Ascending aorta (tissue), 2 donors: ENCODE measurements around the gene UBE3A. TPM values are rescaled to one million over a fixed set of nuclear protein-coding genes. Genes with fewer than 3 reads are reported as not detected.

Experiments
- DNase-seq, 2 donors: peaks; one replicate each; pipeline ENCODE4 v3.0.0-alpha.2; 2019; ENCODE audit warnings: low spot score in 2 of 2
- H3K27ac ChIP-seq, 2 donors: fragments of 200-600 bp; sonication (generic); one replicate each; pipeline ENCODE4 v1.5.1; 2016 to 2017; ENCODE audit warnings: mild to moderate bottlenecking in 1 of 2
- H3K27me3 ChIP-seq: fragments of 200-600 bp; sonication (generic); one replicate; pipeline ENCODE4 v1.5.1; 2017
- H3K36me3 ChIP-seq, 2 donors: fragments of 200-600 bp; sonication (generic); one replicate each; pipeline ENCODE4 v1.5.1; 2016
- H3K4me1 ChIP-seq, 2 donors: fragments of 200-600 bp; sonication (generic); one replicate each; pipeline ENCODE4 v1.5.1; 2016 to 2017; ENCODE audit warnings: mild to moderate bottlenecking in 1 of 2
- H3K4me3 ChIP-seq, 2 donors: fragments of 200-600 bp; sonication (generic); one replicate each; pipeline ENCODE4 v1.5.1; 2016 to 2017; ENCODE audit warnings: mild to moderate bottlenecking in 1 of 2
- H3K9me3 ChIP-seq, 2 donors: fragments of 200-600 bp; sonication (generic); one replicate each; pipeline ENCODE4 v1.5.1; 2016
- CTCF ChIP-seq, 3 experiments: fragments of 200-600 bp in 2 of 3; fragments of 450-650 bp in 1 of 3; sonication (generic) in 2 of 3; IDR thresholded peaks; one replicate each; pipeline ENCODE4 v1.5.1; 2016 to 2019; ENCODE audit warnings: antibody characterized with exemption in 3 of 3, mild to moderate bottlenecking in 1 of 3, moderate library complexity in 1 of 3
- intact Hi-C: fragments of 100-400 bp; cut with DNase I; formaldehyde crosslinking; loops from one replicate; pipeline ENCODE4 v1.15.1; 2023
- total RNA-seq: library from RNA; depleted of rRNA; stranded (reverse); fragments of >200 nt; gene quantifications from one replicate; pipeline ENCODE4 v1.1.0, GENCODE V29; 2016

UBE3A gene
- total RNA-seq, 1 donor from 2014 or later = 34.1 TPM

- H3K27me3 ChIP-seq = no peaks in the 10 kb centered on the region
- no peak for DNase-seq
- no peak for TF ChIP-seq CTCF (IDR thresholded peaks at IDR 0.05)
- H3K27ac ChIP-seq = no peak overlapping the region
- no peaks in the 10 kb centered on the region for H3K4me1 ChIP-seq
- peaks cover 16 to 21% of the 10 kb centered on the region in 2 donors for H3K9me3 ChIP-seq
- no peak overlapping the region for H3K4me3 ChIP-seq
- peaks cover 22 to 34% of the 10 kb centered on the region in 2 donors for H3K36me3 ChIP-seq
- intact Hi-C loops = no loop called here
Measured at GRCh38 chr15:25402342-25402741, 36.5 kb downstream of the UBE3A start.

DNA sequence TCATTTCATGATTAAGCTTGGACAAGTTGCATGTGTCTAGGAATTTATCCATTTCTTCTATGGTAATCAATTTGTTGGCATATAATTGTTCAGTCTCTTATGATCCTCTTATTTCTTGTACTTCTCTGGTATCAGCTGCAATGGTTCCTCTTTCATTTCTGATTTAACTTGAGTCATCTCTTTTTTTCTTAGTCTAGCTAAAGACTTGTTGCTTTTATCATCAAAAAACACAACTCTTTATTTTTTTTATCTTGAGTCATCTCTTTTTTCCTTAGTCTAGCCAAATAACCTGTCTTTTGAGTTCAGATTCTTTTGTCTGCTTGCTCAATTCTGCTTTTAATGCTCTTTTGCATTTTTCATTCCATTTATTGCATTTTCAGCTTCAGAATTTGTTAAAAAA lies 37.3 kb downstream of the UBE3A start:
- DNase-seq = no peak
- intact Hi-C loops = no loop called here
- H3K4me3 ChIP-seq = no peak overlapping the region
- H3K4me1 ChIP-seq = no peaks in the 10 kb centered on the region
- H3K36me3 ChIP-seq = peaks cover 22 to 34% of the 10 kb centered on the region in 2 donors
- no peak overlapping the region for H3K27ac ChIP-seq
- no peaks in the 10 kb centered on the region for H3K27me3 ChIP-seq
- no peak for TF ChIP-seq CTCF (IDR thresholded peaks at IDR 0.05)
- H3K9me3 ChIP-seq = peaks cover 16 to 21% of the 10 kb centered on the region in 2 donors

DNA sequence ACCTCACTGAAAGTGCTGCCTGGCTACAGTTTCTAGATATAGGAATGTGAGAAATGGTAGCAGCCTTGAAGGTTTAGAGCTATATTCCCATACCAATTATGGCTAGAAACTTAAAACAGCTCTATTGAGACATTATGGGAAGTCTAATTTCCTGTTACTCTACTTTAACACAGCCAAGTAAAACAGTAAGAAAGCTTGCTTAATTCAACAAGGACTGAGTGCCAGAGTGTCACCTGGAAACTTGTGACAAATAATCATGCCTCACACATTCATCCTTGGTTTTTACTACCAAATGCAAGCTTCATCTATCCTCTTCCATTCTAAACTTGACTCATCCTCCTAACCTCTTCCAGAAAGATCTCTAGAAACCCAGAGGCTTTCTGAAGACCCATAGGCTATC lies 41.7 kb downstream of the UBE3A start:
- intact Hi-C loops = no loop called here
- DNase-seq = no peak
- peak overlapping the region in 1 of 2 donors; percentile 17 for H3K27ac ChIP-seq
- H3K9me3 ChIP-seq = peaks cover 11 to 12% of the 10 kb centered on the region in 2 donors
- no peak for TF ChIP-seq CTCF (IDR thresholded peaks at IDR 0.05)
- no peak overlapping the region for H3K4me3 ChIP-seq
- H3K27me3 ChIP-seq = no peaks in the 10 kb centered on the region
- no peaks in the 10 kb centered on the region for H3K4me1 ChIP-seq
- peaks cover 3 to 22% of the 10 kb centered on the region in 2 donors for H3K36me3 ChIP-seq

- H3K4me1 ChIP-seq = no peaks in the 10 kb centered on the region
Measured at GRCh38 chr15:25394898-25395297, 43.9 kb downstream of the UBE3A start.

GRCh38 chr15:25392806-25393205 lies 46.0 kb downstream of the UBE3A start:
- Histone ChIP-seq H3K36me3 (peaks cover 0 to 28% of the 10 kb centered on the region in 2 donors), H3K27me3 (no peaks in the 10 kb centered on the region), H3K9me3 (no peaks in the 10 kb centered on the region), H3K4me1 (no peaks in the 10 kb centered on the region), H3K4me3 (no peak overlapping the region), H3K27ac (peak overlapping the region in 1 of 2 donors; percentile 13)
- no peak for DNase-seq
- intact Hi-C loops = no loop called here
- TF ChIP-seq CTCF (IDR thresholded peaks at IDR 0.05) = no peak

More at GRCh38 chr15:25394898-25395297, 43.9 kb downstream of the UBE3A start:
- intact Hi-C loops = no loop called here
- no peak for DNase-seq
- no peak for TF ChIP-seq CTCF (IDR thresholded peaks at IDR 0.05)
- Histone ChIP-seq H3K36me3 (peaks cover 0 to 23% of the 10 kb centered on the region in 2 donors), H3K27me3 (no peaks in the 10 kb centered on the region), H3K9me3 (no peaks in the 10 kb centered on the region), H3K27ac (no peak overlapping the region), H3K4me3 (no peak overlapping the region)
